ENCODE measurements around the gene COQ10A.

COQ10A gene
- 0.35 to 4.7 (median 3.2) reads per million in 17 experiments for total RNA-seq

DNA sequence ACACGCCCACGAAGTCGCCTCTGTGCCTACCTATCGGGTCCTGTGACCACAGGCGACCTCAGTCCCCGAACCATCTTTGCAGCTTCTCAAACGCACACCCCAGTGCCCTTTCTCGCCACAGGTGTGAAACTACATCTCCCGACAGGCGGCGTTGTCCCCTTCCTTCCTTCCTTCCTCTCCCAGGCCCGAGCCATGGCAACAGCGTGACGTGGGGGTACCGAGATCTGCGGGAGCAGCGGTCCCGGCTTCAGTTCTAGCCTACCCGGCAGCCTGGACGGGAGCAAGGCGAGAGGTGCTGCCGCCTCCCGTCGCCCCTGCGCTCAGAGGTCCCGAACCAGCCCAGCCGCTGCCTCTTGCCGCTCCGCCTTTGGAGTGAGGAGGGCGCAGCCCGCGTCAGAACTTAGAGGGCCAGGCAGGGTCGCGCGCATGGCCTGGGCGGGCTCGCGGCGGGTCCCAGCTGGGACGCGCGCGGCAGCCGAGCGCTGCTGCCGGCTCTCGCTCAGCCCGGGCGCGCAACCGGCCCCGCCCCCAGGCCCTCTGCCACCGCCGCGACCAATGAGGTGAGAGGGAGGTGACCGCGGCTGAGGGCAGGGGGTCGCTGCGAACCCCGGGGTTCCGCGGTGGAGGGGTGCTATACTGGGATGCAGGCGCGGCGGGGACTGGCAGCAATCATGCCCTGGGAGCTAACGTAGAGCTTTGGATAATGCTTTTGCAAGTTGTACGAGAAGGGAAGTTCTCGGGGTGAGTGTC is at the start of gene COQ10A:
Gene COQ10A (plus strand): TSS at position 250 of the 750 bp plus-strand sequence. CDS start 177 bp downstream, at position 427.
- DNase-seq: peak; percentile 72 to 89 (median 83)

DNA sequence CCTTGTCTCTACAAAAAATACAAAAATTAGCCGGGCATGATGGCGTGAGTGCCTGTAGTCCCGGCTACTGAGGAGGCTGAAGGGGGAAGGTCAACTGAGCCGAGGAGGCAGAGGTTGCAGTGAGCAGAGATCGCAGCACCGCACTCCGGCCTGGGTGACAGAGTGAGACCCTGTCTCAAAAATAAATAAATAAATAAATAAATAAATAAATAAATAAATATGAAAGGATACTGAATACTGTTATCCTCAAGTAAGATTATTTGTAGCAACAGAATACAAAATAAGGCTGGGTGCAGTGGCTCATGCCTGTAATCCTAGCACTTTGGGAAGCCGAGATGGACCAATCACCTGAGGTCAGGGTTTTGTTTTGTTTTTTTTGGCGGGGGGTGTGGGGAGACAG is 46.9 kb upstream of the COQ10A start:
- no peak for DNase-seq

DNA sequence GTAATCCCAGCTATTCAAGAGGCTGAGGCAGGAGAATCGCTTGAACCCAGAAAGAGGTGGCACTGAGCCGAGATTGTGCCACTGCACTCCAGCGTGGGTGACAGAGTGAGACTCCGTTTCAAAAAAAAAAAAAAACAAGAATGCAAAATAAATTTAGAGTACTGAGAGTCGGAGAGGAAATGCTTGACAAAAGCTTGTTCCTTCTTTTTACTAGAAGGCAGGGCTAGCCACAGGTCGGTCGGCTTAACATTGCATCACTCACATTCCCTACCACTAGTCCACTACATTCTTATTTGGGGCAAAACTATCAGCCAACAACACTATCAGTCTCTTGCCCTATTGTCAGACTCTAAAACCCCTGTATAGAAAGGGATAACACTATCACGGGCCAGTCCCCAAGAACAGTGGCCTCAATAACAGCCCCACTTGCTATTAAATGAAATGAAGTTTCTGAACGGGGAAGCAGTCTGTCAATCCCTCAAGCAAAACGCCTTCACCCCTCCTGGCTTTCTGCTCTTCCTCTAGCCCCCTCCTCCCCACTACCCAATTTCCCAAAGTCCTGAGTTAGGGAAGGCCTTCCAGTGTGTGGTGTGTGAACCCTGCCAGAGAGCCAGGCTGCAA is 46.0 kb upstream of the COQ10A start:
- peak; percentile 54 to 86 (median 80) for DNase-seq

GRCh38 chr12:56221232-56221756 is 45.4 kb upstream of the COQ10A start:
- peak in 2 of 4 experiments; percentile 8 to 28 for DNase-seq

- DNase-seq: peak; percentile 97 to 99 (median 98)
These were observed 44.8 kb upstream of the COQ10A start, which contains the start of gene RNF41 for GRCh38 chr12:56221757-56222530. TSS of gene RNF41 (minus strand) at chr12:56221922. CDS start at chr12:56214047, 7,875 bp downstream.

DNA sequence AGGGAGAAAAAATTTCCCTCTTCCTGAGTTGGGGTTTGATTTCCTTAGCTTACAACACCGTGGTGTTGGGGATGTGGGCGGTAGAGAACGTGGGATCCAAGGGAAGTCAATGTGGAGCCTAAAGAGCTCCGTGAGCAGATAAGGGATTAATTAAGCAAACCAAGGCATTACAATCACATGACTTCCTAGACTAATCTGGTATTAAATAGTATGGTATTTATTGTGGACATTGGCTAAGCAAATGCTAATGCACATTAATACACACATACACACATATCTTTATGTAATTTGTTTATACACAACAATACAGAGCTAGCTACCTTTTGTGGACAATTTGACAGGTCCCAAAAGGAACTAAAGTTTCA is 44.2 kb upstream of the COQ10A start:
- DNase-seq: peak in 1 of 4 experiments; percentile 56

GRCh38 chr12:56223571-56224101 is 43.1 kb upstream of the COQ10A start:
- DNase-seq: no peak

GRCh38 chr12:56224102-56224701 is 42.5 kb upstream of the COQ10A start, which contains the start of gene NABP2:
TSS of gene NABP2 (plus strand) at chr12:56224342. CDS start at chr12:56224857, 515 bp downstream.
- DNase-seq: peak; percentile 98 to 99 (median 98)

GRCh38 chr12:56224954-56225353 is 41.8 kb upstream of the COQ10A start:
- no peak for DNase-seq

- no peak for DNase-seq
These were observed 37.7 kb upstream of the COQ10A start for GRCh38 chr12:56229082-56229481.

GRCh38 chr12:56229916-56230431 is 36.8 kb upstream of the COQ10A start, which contains the start of gene SLC39A5:
TSS of gene SLC39A5 (plus strand) at chr12:56230051. CDS start at chr12:56231275, 1,224 bp downstream.
- peak in 1 of 4 experiments; percentile 22 for DNase-seq

- DNase-seq: no peak
These were observed 36.1 kb upstream of the COQ10A start for GRCh38 chr12:56230432-56231183.

DNA sequence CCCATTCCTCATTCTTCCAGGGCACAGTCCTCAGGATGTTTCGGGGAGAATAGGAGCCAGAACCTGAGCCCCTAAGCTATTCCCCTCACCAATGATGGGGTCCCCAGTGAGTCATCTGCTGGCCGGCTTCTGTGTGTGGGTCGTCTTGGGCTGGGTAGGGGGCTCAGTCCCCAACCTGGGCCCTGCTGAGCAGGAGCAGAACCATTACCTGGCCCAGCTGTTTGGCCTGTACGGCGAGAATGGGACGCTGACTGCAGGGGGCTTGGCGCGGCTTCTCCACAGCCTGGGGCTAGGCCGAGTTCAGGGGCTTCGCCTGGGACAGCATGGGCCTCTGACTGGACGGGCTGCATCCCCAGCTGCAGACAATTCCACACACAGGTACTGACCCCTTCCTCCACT is 35.6 kb upstream of the COQ10A start:
- no peak for DNase-seq

- no peak for DNase-seq
These were observed 31.9 kb upstream of the COQ10A start for GRCh38 chr12:56234746-56235436.

DNA sequence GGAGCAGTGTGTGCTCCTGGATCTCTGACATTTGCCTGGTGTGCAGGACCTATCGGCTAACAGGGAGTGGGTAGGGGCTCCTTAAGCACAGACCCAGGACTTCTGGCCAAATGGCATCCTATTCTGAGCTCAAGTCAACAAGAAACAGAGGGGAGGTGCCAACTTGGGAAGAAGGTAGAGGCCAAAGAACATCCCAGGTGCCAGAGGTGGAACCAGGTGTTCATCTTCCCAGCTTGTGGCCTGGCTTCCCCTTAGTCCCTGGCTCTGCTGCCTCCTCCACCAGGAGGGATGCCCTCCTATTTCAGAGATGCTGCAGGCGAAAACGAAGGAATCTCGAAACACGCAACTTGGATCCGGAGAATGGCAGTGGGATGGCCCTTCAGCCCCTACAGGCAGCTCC is 30.7 kb upstream of the COQ10A start:
- no peak for DNase-seq

GRCh38 chr12:56236985-56237384 is 29.8 kb upstream of the COQ10A start:
- DNase-seq: no peak

- DNase-seq: no peak
These were observed 29.2 kb upstream of the COQ10A start for GRCh38 chr12:56237552-56237951.

DNA sequence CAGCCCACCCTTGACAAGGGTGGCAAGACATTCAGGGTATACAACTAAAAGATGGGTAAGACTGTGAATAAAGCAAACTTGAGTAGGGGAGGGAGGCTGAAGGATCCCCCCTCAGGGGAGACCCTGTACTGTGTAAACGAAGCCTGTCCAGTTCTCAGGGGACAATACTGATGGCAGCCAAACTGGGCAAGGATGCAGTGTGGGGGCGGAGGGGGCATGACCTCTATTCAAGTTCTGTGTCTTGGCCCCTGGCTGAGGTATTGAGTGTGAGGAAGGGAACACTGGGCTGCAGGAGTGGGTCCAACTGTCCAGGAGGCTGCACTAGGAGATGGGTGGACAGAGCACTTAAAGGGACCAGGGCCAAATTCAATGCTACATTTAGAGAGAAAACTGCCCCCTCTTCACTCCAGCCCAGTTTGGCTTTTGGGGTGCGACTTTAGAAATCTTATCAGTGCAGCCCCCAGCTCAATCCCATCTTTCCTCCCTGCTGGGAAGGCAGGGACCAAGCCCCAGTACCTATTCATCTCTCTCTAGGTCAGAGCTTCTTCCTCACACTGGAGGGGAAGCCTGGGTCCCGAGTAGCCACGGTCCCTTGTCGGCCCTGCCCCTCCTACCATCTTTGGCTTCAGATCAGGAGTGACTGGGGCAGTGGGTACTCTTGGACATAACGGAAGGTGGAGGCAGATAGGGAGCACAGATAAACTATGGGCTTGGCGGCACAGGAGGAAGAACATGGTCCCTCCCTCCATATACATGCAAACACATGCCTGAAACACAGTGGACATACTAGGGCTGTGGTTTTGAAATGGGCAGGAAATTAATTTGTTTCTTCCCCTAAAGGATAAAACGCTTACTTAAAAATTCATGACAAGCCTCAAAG is 25.1 kb upstream of the COQ10A start:
- DNase-seq: no peak

DNA sequence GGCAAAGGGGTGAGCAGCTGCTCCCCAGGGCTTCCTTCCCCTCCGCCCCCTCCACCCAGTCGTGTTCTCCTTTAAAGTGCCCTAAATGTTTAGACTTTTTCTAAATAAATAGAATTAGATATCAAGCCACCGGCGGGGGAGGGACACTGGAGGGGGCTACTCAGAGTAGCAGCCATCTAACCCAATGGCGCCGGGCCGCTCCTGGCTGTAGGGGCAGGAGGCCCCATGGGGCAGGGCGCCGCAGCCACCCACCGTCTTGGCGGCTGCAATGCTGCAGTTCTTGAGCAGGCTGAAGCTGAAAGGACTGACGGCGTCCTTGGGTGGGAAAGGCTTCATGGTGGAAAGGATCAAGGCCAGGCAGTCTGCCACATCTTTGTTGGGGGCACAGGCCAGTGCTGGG is 23.8 kb upstream of the COQ10A start:
- no peak for DNase-seq

All from suppressor macrophage (primary cell).